COLO668 (cell line): ENCODE data around the gene RHEX.
"Not testable (repeated sequence)": the region's sequence is repeated elsewhere in the genome, so short reads cannot be mapped to it uniquely, and the experiment has no call there.

Experiments used
- DNase-seq: peaks from one replicate; lab custom pipeline; 2025; ENCODE audit not compliant: unreplicated experiment; lab: John Stamatoyannopoulos, UW

Gene RHEX

DNA sequence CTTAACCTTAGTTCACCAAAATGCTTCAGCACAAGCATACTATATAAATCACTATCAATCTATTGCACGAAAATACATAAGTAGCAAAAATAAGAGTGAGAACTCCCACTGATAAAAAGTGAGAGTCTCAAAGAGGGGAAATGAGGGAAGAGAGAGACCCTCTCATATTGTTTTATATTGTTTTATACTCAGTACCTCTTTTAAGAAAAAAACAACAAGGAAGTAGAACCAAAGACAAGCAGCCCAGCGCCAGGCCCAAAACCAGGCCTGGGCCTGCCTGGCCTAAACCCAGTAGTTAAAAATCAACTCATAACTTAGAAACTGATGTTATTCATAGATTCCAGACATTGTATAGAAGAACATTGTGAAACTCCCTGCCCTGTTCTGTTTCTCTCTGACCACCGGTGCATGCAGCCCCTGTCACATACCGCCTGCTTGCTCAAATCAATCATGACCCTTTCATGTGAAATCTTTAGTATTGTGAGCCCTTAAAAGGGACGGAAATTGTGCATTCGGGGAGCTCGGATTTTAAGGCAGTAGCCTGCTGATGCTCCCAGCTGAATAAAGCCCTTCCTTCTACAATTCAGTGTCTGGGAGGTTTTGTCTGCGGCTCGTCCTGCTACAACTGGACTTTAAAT is 5.4 kb downstream of the RHEX start:
- not testable (repeated sequence) for DNase-seq

DNA sequence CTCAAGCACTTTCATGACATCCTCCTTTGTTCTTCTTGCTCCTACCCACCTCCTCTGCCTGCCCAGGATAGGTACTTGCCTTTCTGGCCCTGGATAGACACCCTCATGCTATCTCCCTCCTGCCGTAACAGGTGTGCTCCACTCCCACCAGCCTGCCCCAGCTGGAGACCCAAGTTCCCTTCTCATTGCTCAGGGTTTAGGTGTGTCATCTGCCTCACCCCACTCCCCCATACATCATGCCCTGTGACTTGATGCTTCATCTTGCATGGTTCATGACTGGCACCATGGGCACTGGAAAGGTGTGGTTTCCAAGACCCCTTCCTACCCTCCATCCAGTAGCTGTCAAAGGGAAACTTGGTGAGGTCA is 5.9 kb downstream of the RHEX start:
- DNase-seq = no peak

DNA sequence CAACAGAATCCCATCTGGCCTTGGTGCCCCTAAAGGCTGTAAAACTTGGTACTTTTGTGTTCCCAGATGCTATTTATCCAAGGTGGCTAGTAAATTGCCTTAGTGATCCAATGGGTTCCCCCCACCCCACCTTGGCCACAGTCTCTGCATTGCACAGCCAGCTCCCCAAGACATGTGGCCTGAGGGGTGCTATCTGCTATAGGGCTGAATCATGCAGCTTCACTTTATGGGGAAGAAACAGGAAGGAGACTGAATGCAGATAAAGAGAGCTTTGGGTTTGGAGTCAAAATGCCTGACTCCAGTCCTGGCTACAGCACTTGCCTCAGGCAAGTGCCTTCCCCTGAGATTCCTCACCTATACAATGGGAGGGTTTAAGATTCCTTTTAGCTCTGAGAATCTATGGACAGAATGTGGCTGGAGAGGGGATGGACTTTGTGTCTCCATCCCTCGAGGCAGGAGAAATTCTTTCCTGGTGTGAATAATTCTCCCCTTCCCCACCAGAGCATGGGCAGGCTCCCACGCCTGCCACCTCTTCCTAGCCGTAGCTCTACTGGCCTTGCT is 6.5 kb downstream of the RHEX start:
- DNase-seq = no peak

DNA sequence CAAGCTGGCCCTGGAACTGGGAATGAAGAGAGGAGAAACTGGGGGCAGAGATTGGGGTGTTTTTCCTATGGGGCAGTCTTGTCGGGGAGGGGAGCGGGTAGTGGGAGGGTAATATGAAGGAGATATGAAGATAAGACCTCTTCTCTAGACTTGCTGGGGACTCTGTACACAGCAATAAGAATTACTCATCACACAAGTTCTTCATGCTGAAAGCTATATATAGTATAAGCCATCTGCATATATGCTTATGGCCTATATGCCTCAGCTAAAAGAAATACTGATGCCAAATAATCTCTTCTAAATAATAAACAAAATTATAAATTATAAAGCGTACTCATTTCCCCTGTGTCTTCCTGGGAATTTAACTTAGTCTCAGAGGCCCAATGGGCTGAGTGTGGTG is 7.9 kb downstream of the RHEX start:
- no peak for DNase-seq

DNA sequence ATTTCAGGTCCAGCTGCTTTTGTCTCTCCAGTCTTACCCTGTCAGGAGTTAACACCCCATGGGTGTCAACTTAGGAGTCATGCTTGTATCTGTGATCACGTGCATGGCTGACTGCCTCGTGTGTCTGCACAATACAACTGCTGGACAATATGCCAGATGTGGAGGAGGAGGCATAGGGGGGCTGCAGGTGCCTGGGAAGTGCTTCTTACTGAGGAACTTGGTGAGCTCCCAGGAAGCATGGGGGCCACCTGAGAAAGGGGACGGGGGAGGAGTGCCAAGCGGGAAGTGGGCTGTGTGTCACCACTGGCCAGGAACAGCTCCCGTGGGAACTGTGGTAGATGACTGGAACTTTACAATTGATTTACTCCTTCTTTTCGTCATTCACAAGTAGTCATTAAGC is 9.5 kb downstream of the RHEX start:
- DNase-seq = no peak

DNA sequence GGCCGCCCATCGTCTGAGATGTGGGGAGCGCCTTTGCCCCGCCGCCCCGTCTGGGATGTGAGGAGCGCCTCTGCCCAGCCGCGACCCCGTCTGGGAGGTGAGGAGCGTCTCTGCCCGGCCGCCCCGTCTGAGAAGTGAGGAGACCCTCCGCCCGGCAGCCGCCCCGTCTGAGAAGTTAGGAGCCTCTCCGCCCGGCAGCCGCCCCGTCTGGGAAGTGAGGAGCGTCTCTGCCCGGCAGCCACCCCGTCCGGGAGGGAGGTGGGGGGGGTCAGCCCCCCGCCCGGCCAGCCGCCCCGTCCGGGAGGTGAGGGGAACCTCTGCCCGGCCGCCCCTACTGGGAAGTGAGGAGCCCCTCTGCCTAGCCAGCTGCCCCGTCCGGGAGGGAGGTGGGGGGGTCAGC is 11.0 kb downstream of the RHEX start:
- not testable (repeated sequence) for DNase-seq

DNA sequence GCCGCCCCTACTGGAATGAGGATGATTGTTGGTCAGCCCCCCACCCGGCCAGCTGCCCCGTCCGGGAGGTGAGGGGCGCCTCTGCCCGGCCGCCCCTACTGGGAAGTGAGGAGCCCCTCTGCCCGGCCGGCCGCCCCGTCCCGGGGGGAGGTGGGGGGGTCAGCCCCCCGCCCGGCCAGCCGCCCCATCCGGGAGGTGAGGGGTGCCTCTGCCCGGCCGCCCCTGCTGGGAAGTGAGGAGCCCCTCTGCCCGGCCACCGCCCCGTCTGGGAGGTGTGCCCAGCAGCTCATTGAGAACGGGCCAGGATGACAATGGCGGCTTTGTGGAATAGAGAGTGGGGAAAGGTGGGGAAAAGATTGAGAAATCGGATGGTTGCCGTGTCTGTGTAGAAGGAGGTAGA is 11.5 kb downstream of the RHEX start:
- not testable (repeated sequence) for DNase-seq

DNA sequence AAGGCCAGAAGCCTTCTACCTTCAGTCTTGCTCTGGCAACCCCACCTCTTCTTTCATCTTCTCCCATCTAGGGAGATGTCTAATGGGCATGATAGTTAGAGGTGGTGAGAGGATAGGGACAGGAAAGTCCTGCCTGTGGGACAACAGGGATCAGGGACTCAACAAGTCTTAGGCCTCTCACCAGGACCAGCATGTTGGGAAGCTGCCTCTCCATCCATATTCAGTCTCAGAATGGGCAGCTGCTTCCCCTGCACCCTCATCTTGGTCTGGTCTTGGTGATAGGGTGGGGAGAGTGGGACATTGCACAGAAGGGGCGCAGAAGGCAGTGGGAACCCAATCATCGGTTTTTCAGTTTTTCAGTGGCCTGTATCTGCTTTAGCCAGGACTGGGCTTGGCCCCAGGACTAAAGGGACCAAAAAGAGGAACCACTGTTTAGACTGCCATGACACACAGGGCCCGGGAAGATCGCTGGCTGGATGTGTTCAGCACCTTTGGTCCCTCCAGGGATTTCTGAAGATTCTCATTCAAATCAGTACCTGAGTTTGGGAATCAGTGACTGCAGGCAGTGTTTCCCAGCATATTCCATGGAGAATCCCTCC is 12.7 kb downstream of the RHEX start:
- no peak for DNase-seq

DNA sequence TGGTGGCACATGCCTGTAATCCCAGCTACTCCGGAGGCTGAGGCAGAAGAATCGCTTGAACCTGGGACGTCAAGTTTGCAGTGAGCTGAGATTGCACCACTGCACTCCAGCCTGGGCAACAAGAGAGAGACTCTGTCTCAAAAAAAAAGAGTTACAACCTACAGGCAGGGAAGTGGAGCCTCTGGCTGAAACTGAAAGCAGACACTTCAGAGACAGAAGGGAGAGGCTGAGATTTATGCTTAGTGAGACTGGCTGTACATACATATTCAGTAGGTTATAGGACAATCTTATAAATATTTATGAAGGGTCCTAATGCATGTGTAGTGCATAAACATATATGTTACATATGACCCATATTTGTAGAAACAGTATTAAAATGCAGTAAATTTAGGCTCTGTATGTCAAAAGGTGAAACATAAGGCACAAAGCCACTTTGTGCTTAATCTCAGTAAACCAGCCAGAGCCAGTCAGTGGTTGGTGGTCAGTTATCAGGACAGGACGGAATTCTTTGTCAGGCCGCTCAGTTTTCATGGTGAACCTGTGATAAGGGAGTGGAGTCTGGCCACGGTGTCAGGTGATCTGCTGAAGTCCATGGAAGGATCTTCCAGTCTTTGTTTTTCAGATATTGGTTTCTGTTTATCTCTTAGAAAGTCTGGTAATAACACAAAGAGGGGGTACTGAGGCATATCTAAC is 13.7 kb downstream of the RHEX start:
- no peak for DNase-seq

DNA sequence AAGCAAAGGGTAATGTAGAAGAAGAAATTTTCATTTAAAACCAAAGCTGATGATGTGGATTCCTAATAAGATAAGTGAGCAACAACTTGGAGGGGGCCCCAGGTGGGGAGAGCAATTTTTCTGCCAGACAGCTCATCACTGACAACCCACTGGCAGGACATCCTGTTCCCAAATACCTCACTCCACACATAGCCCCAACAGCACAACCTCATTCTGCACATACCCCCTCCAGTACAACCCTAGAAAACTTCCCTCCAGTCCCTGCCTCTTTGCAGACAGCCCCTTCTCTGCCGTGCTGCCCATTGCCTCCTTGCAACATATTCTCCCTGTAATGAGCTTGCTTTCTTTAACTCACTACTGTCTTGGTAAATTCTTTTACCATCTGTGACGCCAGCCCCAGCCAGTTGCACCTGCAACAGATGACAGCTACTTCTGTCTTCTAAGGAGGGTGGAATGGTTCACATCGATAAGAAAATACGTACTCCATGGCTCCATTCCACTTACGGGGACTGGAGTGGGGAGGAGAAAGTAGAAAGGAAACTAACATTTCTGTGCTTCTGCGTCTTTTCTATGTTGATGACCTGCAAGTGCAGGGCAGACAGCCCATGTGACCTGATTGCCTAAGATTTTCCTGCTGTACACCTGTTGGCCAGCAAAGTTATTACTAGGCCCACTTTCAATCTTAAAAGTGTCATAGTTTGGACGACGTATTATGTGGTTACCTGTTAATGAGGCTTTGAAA is 14.7 kb downstream of the RHEX start:
- DNase-seq = no peak

DNA sequence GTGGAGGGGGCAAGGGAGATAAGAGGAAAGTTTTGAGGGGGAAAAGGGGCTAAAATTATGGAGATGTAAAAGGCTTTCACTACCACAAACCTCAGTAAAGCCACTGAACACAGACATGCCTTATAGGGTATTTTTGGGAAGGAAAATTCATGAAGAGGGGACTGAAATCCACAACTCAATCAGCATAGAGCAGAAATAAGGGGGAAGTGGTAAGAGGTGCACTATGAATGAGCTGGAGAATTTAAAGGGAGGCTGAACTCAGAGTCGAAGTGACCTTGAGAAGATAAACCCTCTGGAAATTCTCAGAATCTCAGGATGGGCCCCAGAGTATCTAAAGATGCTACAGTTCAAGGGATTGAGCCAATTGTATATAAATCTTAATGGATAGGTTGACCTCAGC is 15.3 kb downstream of the RHEX start:
- no peak for DNase-seq

DNA sequence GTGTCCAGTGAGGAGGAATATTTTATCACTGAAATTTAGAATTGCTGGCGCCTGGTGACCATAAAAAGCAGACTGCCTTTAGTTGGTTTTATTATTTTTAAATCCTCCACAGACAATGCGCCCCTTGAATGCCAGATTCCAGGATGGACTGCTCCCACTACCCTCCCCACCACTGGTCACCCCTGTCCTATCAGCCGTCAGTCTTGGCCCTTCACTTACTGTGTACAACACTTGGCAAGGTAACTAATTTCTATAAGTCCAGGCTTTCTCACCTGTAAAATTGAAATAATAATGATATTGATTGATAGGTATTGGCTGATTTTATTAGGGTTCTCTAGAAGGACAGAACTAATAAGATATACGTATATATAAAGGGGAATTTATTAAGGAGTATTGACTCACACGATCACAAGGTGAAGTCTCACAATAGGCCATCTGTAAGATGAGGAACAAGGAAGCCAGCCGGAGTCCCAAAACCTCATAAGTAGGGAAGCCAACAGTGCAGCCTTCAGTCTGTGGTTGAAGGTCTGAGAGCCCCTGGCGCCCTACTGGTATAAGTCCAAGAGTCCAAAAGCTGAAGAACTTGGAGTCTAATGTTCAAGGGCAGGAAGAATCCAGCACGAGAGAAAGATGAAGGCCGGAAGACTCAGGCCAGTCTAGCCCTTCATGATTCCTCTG is 17.8 kb downstream of the RHEX start:
- DNase-seq = no peak

DNA sequence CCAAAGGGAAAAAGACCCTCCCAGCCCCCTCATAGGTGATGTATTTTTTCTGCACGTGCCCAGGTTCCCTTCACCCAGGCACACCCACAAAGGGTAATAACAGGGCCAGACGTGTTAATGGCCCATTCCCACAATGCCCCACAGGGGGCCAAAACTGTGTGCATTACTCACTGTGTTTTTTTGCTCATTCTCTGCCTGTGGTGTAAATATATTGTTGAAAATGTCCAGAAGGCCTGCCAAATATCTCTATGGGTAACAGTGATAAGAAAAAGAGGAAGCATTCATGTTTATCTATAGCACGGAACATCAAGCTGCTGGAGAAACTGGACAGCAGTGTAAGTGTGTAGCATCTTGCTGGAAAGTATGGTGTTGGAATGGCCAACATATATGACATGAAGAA is 21.9 kb downstream of the RHEX start:
- DNase-seq = no peak

DNA sequence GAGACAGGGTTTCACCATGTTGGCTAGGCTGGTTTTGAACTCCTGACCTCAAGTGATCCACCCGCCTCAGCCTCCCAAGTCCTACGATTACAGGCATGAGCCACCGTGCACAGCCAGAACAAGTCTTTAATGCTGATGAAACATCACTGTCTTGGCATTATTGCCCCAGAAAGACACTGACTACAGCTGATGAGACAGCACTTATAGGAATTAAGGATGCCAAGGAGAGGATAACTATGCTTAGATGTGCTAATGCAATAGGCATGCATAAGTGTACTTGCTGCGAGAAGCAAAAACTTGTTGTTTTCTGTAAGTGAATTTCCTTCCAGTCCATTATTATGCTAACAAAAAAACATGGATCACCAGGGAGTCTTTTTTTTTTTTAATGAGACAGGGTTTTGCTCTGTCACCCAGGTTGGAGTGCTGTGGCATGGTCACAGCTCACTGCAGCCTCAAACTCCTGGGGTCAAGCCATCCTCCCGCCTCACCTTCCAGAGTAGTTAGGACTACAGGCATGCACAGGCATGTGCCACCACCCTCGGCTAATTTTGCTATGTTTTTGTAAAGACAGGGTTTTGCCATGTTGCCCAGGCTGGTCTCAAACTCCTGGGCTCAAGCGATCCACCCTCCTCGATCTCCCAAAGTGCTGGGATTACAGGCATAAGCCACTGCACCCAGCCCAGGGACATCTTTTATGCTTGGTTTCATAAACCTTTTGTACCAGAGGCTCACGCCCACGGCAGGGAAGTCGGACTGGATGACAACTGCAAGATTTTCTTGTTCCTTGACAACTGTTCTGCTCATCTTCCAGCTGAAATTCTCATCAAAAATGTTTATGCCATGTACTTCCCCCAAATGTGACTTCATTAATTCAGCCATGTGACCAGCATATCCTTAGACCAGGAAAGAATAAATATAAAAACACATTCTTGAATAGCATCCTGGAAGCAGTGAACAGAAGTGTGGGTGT is 23.1 kb downstream of the RHEX start:
- no peak for DNase-seq

DNA sequence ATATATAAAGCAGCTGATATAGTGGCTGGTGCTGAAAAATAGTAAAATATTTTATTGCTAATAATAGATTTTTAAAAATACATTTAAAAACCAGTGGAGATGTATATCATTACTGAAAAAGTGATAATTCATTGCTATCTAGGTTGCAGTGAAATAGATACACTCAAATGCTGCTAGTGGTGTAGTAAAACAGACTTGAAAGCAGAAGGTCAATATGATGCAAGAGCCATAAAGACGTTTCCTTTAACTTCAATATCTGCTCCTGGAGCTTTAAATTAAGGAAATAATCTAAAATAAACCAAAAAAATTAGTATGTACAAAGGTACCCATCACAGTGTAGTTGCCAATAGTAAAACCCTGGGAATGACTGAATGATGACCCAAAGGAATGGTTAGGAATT is 26.2 kb downstream of the RHEX start:
- no peak for DNase-seq

DNA sequence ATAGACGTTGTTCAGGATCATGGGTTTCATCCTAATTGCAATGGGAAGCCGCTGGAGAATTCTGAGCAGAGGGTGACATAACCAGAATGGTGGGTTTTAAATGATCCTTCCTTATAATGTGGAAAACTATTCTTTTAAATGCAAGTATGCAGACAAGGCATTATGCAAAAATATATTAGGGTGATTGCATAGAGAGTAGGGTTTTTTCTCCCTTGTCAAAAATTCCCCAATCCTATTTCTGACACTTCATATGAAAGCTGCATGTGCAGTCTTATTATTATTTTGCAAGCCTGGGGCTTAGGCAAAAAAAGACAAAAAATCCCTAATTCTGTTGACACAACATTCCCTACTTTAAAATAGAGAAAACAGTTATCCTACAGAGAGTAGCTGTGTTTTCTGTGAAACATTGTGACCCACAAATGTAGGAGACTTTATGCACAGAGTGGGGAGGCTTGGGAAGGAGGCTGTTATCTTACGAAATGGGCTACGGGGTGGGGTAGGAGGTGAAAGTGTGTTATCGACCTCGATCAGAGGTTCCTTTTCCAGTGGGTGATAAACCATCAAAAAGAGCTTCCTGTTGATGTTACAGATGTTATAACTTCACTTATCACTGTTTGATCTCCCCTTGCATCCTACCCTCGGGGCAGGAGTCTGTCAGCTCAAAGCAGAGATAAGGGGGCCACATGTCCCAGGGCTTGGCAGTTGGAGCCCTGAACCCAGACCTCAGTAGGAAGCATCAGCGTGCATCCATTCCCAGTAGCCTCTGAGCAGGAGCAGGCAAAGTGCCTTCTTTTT is 27.2 kb downstream of the RHEX start:
- no peak for DNase-seq

DNA sequence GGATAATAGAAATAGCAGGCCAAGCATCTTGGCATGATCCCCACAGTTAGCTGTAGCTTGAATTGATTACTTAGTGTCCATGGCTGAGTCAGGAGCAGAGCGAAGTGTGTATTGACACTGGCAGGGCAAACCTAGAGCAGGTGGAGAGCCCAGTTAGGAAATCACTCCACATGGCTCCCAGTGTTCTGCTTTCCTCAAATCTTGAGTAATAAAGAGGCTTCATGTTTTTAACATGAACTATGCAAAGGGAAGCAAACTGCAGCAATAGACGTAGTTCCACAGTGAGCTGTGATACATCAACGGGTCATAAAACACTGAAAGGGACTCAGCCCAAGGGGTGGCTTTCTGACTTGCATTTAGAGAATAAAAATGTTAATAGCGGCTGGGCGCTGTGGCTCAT is 28.9 kb downstream of the RHEX start:
- DNase-seq = no peak

DNA sequence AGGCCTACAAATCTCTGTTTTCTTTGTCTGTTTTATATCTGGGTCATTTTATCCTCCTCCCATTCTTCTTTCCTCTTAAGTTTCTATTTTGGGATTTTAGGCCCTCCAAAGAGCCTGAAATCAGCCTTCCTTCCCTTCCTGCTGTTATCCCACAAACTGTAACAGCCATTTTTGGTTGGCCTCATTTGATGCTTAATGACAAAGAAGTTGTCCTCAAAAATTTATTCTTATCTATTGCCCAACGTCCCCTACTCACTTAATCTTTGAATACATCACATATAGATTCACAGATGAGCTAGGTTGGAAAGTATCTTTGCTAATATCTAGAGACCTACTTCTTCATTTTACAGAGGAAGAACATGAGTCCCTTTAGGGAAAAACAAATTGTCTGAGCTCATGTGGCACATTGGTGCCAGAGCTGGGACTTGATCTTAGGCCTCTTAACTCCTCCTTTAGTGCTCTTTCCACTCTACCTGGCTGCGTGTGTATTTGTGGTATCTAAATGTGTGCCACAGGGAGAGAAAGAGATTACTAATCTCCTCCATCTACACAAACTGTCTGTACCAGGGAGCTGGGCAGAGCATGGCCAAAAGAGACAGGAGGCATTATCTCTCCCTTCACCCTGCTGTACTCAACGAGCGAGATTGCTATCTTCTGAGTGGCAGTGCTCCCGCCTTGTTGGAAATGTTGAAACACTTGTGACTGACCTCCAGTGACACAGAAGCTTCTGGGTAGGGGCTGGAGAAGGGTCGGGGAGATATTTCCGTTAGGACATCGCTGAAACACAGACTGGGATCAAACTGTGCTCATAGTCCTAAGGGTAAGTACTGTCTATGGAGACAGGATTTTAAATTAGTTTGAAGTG is 30.1 kb downstream of the RHEX start:
- DNase-seq = no peak
